ENCODE results near the gene LPCAT3.

The LPCAT3 gene

GRCh38 chr12:6958609-6959057, 59.6 kb downstream of the LPCAT3 start:
- H3K27me3 ChIP-seq (ENCODE audit: control insufficient read depth, insufficient read depth, low read length) = no peaks in the 10 kb centered on the region
- no peak overlapping the region for H3K4me3 ChIP-seq (ENCODE audit: low read depth, low read length)
- H3K4me1 ChIP-seq (ENCODE audit: control insufficient read depth, insufficient read depth, low read length) = peaks cover 24% of the 10 kb centered on the region
- no peaks in the 10 kb centered on the region for H3K9me3 ChIP-seq (ENCODE audit: control insufficient read depth, insufficient read depth, low read depth, low read length)
- no peaks in the 10 kb centered on the region for H3K36me3 ChIP-seq (ENCODE audit: control insufficient read depth, insufficient read depth, low read length)
- no peak overlapping the region for H3K27ac ChIP-seq (ENCODE audit: low read depth, low read length)
- peak overlapping the region; percentile 10 for H3K9ac ChIP-seq (ENCODE audit: low read length)

GRCh38 chr12:6957741-6958608, 60.3 kb downstream of the LPCAT3 start:
- Histone ChIP-seq H3K9me3 (ENCODE audit: control insufficient read depth, insufficient read depth, low read depth, low read length) (no peaks in the 10 kb centered on the region), H3K4me1 (ENCODE audit: control insufficient read depth, insufficient read depth, low read length) (peaks cover 31% of the 10 kb centered on the region), H3K9ac (ENCODE audit: low read length) (peak overlapping the region; percentile 10), H3K4me3 (ENCODE audit: low read depth, low read length) (no peak overlapping the region), H3K27ac (ENCODE audit: low read depth, low read length) (no peak overlapping the region), H3K36me3 (ENCODE audit: control insufficient read depth, insufficient read depth, low read length) (no peaks in the 10 kb centered on the region), H3K27me3 (ENCODE audit: control insufficient read depth, insufficient read depth, low read length) (no peaks in the 10 kb centered on the region)

- H3K4me1 ChIP-seq (ENCODE audit: control insufficient read depth, insufficient read depth, low read length) = peaks cover 32% of the 10 kb centered on the region
These were observed 61.0 kb downstream of the LPCAT3 start for GRCh38 chr12:6957151-6957701.

GRCh38 chr12:6956021-6956727, 62.1 kb downstream of the LPCAT3 start:
- no peak overlapping the region for H3K4me3 ChIP-seq (ENCODE audit: low read depth, low read length)
- H3K36me3 ChIP-seq (ENCODE audit: control insufficient read depth, insufficient read depth, low read length) = no peaks in the 10 kb centered on the region
- no peaks in the 10 kb centered on the region for H3K9me3 ChIP-seq (ENCODE audit: control insufficient read depth, insufficient read depth, low read depth, low read length)
- H3K9ac ChIP-seq (ENCODE audit: low read length) = no peak overlapping the region
- H3K4me1 ChIP-seq (ENCODE audit: control insufficient read depth, insufficient read depth, low read length) = peaks cover 30% of the 10 kb centered on the region
- H3K27me3 ChIP-seq (ENCODE audit: control insufficient read depth, insufficient read depth, low read length) = no peaks in the 10 kb centered on the region
- H3K27ac ChIP-seq (ENCODE audit: low read depth, low read length) = no peak overlapping the region

More at GRCh38 chr12:6957151-6957701, 61.0 kb downstream of the LPCAT3 start:
- Histone ChIP-seq H3K27me3 (ENCODE audit: control insufficient read depth, insufficient read depth, low read length) (no peaks in the 10 kb centered on the region), H3K9me3 (ENCODE audit: control insufficient read depth, insufficient read depth, low read depth, low read length) (no peaks in the 10 kb centered on the region), H3K27ac (ENCODE audit: low read depth, low read length) (no peak overlapping the region), H3K9ac (ENCODE audit: low read length) (no peak overlapping the region), H3K4me3 (ENCODE audit: low read depth, low read length) (no peak overlapping the region), H3K36me3 (ENCODE audit: control insufficient read depth, insufficient read depth, low read length) (no peaks in the 10 kb centered on the region)

GRCh38 chr12:6955108-6956020, 62.9 kb downstream of the LPCAT3 start:
- peaks cover 28% of the 10 kb centered on the region for H3K4me1 ChIP-seq (ENCODE audit: control insufficient read depth, insufficient read depth, low read length)
- H3K9me3 ChIP-seq (ENCODE audit: control insufficient read depth, insufficient read depth, low read depth, low read length) = no peaks in the 10 kb centered on the region
- no peak overlapping the region for H3K27ac ChIP-seq (ENCODE audit: low read depth, low read length)
- no peaks in the 10 kb centered on the region for H3K27me3 ChIP-seq (ENCODE audit: control insufficient read depth, insufficient read depth, low read length)
- no peaks in the 10 kb centered on the region for H3K36me3 ChIP-seq (ENCODE audit: control insufficient read depth, insufficient read depth, low read length)
- H3K9ac ChIP-seq (ENCODE audit: low read length) = no peak overlapping the region
- no peak overlapping the region for H3K4me3 ChIP-seq (ENCODE audit: low read depth, low read length)

- no peaks in the 10 kb centered on the region for H3K9me3 ChIP-seq (ENCODE audit: control insufficient read depth, insufficient read depth, low read depth, low read length)
- H3K9ac ChIP-seq (ENCODE audit: low read length) = no peak overlapping the region
- H3K27me3 ChIP-seq (ENCODE audit: control insufficient read depth, insufficient read depth, low read length) = no peaks in the 10 kb centered on the region
- no peak overlapping the region for H3K4me3 ChIP-seq (ENCODE audit: low read depth, low read length)
- peaks cover 28% of the 10 kb centered on the region for H3K4me1 ChIP-seq (ENCODE audit: control insufficient read depth, insufficient read depth, low read length)
- H3K36me3 ChIP-seq (ENCODE audit: control insufficient read depth, insufficient read depth, low read length) = no peaks in the 10 kb centered on the region
- no peak overlapping the region for H3K27ac ChIP-seq (ENCODE audit: low read depth, low read length)
These were observed 63.8 kb downstream of the LPCAT3 start for GRCh38 chr12:6954316-6955107.

- Histone ChIP-seq H3K36me3 (ENCODE audit: control insufficient read depth, insufficient read depth, low read length) (no peaks in the 10 kb centered on the region), H3K4me1 (ENCODE audit: control insufficient read depth, insufficient read depth, low read length) (peaks cover 28% of the 10 kb centered on the region), H3K9me3 (ENCODE audit: control insufficient read depth, insufficient read depth, low read depth, low read length) (no peaks in the 10 kb centered on the region), H3K27me3 (ENCODE audit: control insufficient read depth, insufficient read depth, low read length) (no peaks in the 10 kb centered on the region), H3K9ac (ENCODE audit: low read length) (peak overlapping the region; percentile 25), H3K4me3 (ENCODE audit: low read depth, low read length) (no peak overlapping the region), H3K27ac (ENCODE audit: low read depth, low read length) (no peak overlapping the region)
These were observed 64.6 kb downstream of the LPCAT3 start for GRCh38 chr12:6953442-6954315.

- Histone ChIP-seq H3K27ac (ENCODE audit: low read depth, low read length) (no peak overlapping the region), H3K4me3 (ENCODE audit: low read depth, low read length) (no peak overlapping the region)
These were observed 65.3 kb downstream of the LPCAT3 start for GRCh38 chr12:6952863-6953441.

GRCh38 chr12:6952121-6952862, 66.0 kb downstream of the LPCAT3 start:
- Histone ChIP-seq H3K27me3 (ENCODE audit: control insufficient read depth, insufficient read depth, low read length) (no peaks in the 10 kb centered on the region), H3K4me3 (ENCODE audit: low read depth, low read length) (no peak overlapping the region), H3K9ac (ENCODE audit: low read length) (no peak overlapping the region), H3K4me1 (ENCODE audit: control insufficient read depth, insufficient read depth, low read length) (peaks cover 28% of the 10 kb centered on the region), H3K36me3 (ENCODE audit: control insufficient read depth, insufficient read depth, low read length) (no peaks in the 10 kb centered on the region), H3K27ac (ENCODE audit: low read depth, low read length) (no peak overlapping the region), H3K9me3 (ENCODE audit: control insufficient read depth, insufficient read depth, low read depth, low read length) (no peaks in the 10 kb centered on the region)

More at GRCh38 chr12:6952863-6953441, 65.3 kb downstream of the LPCAT3 start:
- Histone ChIP-seq H3K27me3 (ENCODE audit: control insufficient read depth, insufficient read depth, low read length) (no peaks in the 10 kb centered on the region), H3K4me1 (ENCODE audit: control insufficient read depth, insufficient read depth, low read length) (peaks cover 28% of the 10 kb centered on the region), H3K9ac (ENCODE audit: low read length) (peak overlapping the region; percentile 25), H3K36me3 (ENCODE audit: control insufficient read depth, insufficient read depth, low read length) (no peaks in the 10 kb centered on the region), H3K9me3 (ENCODE audit: control insufficient read depth, insufficient read depth, low read depth, low read length) (no peaks in the 10 kb centered on the region)
